Measurements from ENCODE around the gene RBBP6.
"Not testable (repeated sequence)": the region's sequence is repeated elsewhere in the genome, so short reads cannot be mapped to it uniquely, and the experiment has no call there.

RBBP6 gene

GRCh38 chr16:24571096-24571495, 31.7 kb downstream of the RBBP6 start:
- DNase-seq = no peak

- peak in 1 of 2 experiments; percentile 22 for DNase-seq
These were observed 32.7 kb downstream of the RBBP6 start for GRCh38 chr16:24572069-24572468.

- DNase-seq = no peak
These were observed 33.8 kb downstream of the RBBP6 start for GRCh38 chr16:24573141-24573540.

- not testable (repeated sequence) for DNase-seq
These were observed 35.4 kb downstream of the RBBP6 start for GRCh38 chr16:24574515-24575485.

- not testable (repeated sequence) for DNase-seq
These were observed 36.4 kb downstream of the RBBP6 start for GRCh38 chr16:24575791-24576190.

- no peak for DNase-seq
These were observed 37.8 kb downstream of the RBBP6 start for GRCh38 chr16:24577167-24577566.

GRCh38 chr16:24580665-24581064, 41.3 kb downstream of the RBBP6 start:
- no peak for DNase-seq

GRCh38 chr16:24583494-24583893, 44.1 kb downstream of the RBBP6 start:
- DNase-seq = no peak

- DNase-seq = no peak
These were observed 50.6 kb downstream of the RBBP6 start for GRCh38 chr16:24589997-24590396.

- no peak for DNase-seq
These were observed 59.5 kb downstream of the RBBP6 start for GRCh38 chr16:24598777-24599437.

GRCh38 chr16:24609417-24609739, 70.0 kb downstream of the RBBP6 start:
- no peak for DNase-seq

GRCh38 chr16:24609740-24610415, 70.5 kb downstream of the RBBP6 start:
- DNase-seq = peak in 1 of 2 experiments; percentile 36

- no peak for DNase-seq
These were observed 71.0 kb downstream of the RBBP6 start for GRCh38 chr16:24610416-24610755.

GRCh38 chr16:24611310-24611709, 71.9 kb downstream of the RBBP6 start:
- no peak for DNase-seq

GRCh38 chr16:24612656-24613055, 73.3 kb downstream of the RBBP6 start:
- DNase-seq = no peak

GRCh38 chr16:24613267-24613666, 73.9 kb downstream of the RBBP6 start:
- not testable (repeated sequence) for DNase-seq

- no peak for DNase-seq
These were observed 78.1 kb downstream of the RBBP6 start for GRCh38 chr16:24617502-24617901.
